Brain microvascular endothelial cell (primary cell): ENCODE results near the gene RTKN.
"Not testable (repeated sequence)": the region's sequence is repeated elsewhere in the genome, so short reads cannot be mapped to it uniquely, and the experiment has no call there.

Experiments used
- DNase-seq: peaks from one replicate; pipeline ENCODE4 v3.0.0-alpha.2; 2020
- H3K27ac ChIP-seq: fragments of 250-450 bp; sonication (Bioruptor Pico); 2 replicates; pipeline ENCODE4 v1.5.1; 2020; ENCODE audit warnings: mild to moderate bottlenecking, moderate library complexity
- H3K27me3 ChIP-seq: fragments of 250-450 bp; sonication (Bioruptor Pico); replicated peaks from 2 replicates; pipeline ENCODE4 v1.5.1; 2020; ENCODE audit warnings: mild to moderate bottlenecking
- H3K36me3 ChIP-seq: fragments of 250-450 bp; sonication (Bioruptor Pico); replicated peaks from 2 replicates; pipeline ENCODE4 v1.5.1; 2020; ENCODE audit warnings: mild to moderate bottlenecking
- H3K4me3 ChIP-seq: 2 replicates; pipeline ENCODE4 v1.5.1; 2011; ENCODE audit warnings: low read depth, mild to moderate bottlenecking, control low read depth, low read length, moderate library complexity
- in situ Hi-C: cut with HindIII; loops from 2 replicates; pipeline ENCODE4 v1.10.0; 2017; ENCODE audit warnings: low sequenced_read_pairs, low pct_ligation_motif_present
- TF ChIP-seq, protein P1 (sequence below): IDR thresholded peaks from 2 replicates; pipeline ENCODE4 v1.5.1; 2011; ENCODE audit warnings: low read depth, mild to moderate bottlenecking, moderate library complexity, low read length, control low read depth, inconsistent platforms; ENCODE audit errors: missing control alignments

Gene RTKN

DNA sequence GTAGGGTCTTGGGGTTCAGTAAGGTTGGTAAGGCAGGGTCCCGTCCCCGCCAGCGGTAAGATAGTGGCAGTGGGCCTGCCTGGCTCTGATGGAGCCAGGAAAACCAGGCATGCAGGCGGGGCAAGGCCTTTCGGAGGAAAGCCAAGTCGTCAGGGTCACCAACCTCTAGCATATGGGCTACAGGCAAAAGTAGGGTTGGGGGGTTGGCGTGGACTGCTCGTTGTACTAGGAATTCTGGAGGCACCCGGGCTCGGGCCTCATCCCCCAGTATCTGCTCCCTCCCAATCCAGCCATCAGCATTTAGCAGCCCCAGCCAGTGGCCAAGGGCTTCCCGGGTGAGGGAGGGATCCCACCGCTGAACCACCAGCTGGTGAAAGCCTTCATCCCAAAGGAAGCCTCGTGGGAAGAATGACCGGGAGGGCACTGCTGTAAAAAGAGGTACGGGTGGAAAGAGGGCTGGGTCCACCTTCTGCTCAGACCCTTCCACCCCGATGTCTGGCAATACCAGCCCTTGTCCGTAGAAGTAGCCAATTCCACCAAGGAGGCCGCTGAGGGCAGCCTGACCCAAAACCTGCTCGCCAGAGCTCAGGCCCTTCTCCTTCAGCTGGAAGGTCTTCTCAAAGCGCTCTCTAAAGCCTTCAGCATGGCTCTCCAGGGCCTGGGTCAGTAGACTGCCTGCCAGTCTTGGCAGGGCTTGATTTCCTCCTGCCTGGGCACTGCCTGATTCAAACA lies 20.5 kb upstream of the RTKN start:
- TF ChIP-seq, protein P1, sequence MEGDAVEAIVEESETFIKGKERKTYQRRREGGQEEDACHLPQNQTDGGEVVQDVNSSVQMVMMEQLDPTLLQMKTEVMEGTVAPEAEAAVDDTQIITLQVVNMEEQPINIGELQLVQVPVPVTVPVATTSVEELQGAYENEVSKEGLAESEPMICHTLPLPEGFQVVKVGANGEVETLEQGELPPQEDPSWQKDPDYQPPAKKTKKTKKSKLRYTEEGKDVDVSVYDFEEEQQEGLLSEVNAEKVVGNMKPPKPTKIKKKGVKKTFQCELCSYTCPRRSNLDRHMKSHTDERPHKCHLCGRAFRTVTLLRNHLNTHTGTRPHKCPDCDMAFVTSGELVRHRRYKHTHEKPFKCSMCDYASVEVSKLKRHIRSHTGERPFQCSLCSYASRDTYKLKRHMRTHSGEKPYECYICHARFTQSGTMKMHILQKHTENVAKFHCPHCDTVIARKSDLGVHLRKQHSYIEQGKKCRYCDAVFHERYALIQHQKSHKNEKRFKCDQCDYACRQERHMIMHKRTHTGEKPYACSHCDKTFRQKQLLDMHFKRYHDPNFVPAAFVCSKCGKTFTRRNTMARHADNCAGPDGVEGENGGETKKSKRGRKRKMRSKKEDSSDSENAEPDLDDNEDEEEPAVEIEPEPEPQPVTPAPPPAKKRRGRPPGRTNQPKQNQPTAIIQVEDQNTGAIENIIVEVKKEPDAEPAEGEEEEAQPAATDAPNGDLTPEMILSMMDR: no peak
- Histone ChIP-seq H3K36me3 (peaks cover 24% of the 10 kb centered on the region), H3K27me3 (no peaks in the 10 kb centered on the region), H3K27ac (no peak overlapping the region), H3K4me3 (no peak overlapping the region)
- in situ Hi-C loops: no loop called here
- DNase-seq: no peak

DNA sequence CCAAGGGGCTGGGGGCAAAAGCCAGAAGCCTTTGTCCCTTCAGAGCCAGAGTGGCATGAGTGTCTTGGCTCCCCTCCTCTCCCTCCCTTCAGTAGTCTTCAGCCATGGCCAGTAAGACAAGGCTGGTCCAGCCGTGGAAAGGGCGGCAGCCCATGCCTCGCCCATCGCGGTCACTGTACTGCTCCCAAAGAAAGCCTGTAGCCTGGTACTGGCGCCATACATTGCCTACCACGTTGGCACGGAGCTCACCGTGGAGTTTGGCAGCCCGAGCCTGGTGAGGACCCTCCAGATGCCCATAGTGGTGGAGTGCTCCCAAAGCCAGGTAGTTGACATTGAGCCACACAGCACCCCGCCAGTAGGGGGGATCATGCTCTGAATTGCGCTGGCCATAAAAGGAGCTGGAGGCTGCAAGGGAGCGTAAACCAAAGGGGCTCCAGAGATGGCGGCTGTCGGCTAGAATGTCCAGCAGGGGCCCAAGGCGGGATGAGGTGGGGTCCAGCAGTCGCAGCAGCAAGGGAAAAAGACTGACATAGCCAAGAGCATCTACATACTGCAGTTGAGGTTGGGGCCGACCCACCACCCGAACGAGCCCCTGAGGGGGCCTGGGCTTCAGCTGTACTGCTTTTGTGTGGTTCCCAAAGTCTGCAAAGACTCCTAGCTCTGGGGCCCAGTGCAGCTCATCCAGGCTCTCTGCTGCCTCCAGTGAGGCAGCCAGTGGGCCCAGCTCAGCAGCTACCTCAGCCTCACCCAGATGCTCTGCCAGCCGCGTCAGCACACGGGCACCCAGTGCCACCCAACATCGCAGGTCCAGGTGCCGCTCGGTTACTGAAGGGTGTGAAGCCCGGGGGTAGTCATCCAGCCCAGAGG lies 19.7 kb upstream of the RTKN start:
- Histone ChIP-seq H3K4me3 (no peak overlapping the region), H3K36me3 (peaks cover 24% of the 10 kb centered on the region), H3K27me3 (no peaks in the 10 kb centered on the region), H3K27ac (no peak overlapping the region)
- in situ Hi-C loops: no loop called here
- DNase-seq: no peak
- TF ChIP-seq, protein P1: peak; percentile 46

DNA sequence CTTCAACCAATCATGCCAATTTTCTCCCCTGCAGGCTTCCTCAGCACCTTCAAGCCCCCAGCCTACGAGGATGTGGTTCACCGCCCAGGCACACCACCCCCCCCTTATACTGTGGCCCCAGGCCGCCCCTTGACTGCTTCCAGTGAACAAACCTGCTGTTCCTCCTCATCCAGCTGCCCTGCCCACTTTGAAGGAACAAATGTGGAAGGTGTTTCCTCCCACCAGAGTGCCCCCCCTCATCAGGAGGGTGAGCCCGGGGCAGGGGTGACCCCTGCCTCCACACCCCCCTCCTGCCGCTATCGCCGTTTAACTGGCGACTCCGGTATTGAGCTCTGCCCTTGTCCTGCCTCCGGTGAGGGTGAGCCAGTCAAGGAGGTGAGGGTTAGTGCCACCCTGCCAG lies 18.4 kb upstream of the RTKN start:
- DNase-seq, H3K27ac ChIP-seq, in situ Hi-C loops, H3K4me3 ChIP-seq, H3K27me3 ChIP-seq: not testable (repeated sequence)
- peaks cover 24% of the 10 kb centered on the region for H3K36me3 ChIP-seq

DNA sequence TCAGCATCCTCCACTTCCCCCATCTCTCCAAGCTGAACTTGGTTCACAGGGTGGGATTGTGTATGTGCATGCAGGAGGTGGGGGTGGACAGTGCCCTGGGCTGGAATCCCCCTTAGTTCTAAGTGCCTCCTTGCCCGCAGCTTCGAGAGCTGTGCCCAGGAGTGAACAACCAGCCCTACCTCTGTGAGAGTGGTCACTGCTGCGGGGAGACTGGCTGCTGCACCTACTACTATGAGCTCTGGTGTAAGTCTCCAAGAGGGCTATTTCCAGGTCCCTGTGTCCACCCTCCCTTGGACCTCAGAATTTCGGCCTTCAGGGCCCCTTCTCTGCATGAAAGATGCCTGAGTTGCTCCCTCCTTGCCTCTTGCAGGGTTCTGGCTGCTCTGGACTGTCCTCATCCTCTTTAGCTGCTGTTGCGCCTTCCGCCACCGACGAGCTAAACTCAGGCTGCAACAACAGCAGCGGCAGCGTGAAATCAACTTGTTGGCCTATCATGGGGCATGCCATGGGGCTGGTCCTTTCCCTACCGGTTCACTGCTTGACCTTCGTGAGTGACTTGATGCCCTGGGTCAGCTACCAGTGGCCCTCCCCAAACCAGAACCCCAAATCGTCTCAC lies 17.9 kb upstream of the RTKN start:
- DNase-seq, H3K27me3 ChIP-seq, in situ Hi-C loops, H3K27ac ChIP-seq: not testable (repeated sequence)
- H3K36me3 ChIP-seq: peaks cover 24% of the 10 kb centered on the region
- peak overlapping the region; percentile 86 for H3K4me3 ChIP-seq

DNA sequence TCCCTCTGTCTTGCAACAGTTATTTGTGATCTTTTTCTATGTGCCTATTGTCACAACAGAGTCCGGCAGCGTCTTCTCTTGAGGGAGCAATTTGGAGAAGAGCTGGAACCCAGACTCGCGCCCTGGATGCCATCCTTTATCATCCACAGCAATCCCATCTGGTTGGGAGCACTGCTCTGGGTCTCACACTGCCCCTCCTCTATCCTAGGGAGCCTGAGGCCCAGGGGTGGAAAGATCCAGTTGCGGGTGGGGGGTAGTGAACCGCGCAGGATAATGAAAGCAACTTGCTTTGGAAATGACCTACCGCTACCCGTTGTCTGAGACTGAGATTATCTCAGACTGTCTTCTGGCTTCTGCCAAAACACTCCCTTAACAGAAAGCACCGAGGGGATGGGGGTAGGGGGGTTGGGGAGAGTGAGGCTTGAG lies 17.2 kb upstream of the RTKN start:
- peak overlapping the region; percentile 61 for H3K27ac ChIP-seq
- no peak for DNase-seq
- H3K4me3 ChIP-seq: peak overlapping the region; percentile 86
- TF ChIP-seq, protein P1: no peak
- in situ Hi-C loops: no loop called here
- peaks cover 24% of the 10 kb centered on the region for H3K36me3 ChIP-seq
- H3K27me3 ChIP-seq: no peaks in the 10 kb centered on the region

DNA sequence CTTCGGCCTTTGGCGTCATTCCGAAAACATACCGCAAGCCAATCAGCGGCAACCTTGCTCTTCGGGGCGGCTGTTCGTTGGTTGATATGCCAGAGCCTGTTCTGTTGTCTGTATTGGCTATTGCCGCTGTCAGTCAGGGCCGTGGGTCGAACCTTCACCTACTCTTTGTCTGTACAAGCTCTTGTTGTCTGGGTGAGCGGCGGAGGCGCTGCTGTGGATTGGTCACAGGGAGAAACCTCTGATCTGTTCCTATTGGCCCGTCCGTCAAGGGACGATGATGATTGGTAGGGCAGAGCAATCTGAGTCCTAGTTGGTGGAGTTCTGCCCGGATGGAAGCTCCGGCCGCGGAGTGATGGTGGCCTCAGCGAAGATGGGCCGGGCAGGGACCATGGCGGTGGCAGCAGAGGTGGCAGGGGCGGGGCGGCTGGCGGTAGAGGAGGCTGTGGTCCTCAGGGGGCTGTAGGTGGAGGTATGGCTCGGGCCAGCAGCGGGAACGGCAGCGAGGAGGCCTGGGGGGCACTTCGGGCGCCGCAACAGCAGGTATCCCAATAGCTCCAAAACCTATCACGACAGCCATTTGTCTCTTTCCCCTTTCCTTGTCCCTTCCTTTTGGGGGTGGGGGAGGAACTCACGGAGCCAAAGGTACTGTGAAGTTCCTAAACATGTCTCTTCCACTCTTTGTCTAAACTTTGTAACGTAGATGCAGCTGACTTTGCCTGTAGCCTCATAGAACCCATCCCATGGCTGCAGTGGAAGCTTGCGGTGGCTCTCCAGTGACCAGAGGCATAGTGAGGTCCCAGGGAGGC lies 16.6 kb upstream of the RTKN start, which contains the start of gene WBP1:
Gene WBP1 (plus strand): TSS at position 307 of the 806 bp plus-strand sequence. CDS start 165 bp downstream, at position 472.
- Histone ChIP-seq H3K36me3 (peaks cover 24% of the 10 kb centered on the region), H3K4me3 (peak within 1 kb of the TSS; percentile 86), H3K27ac (peak within 1 kb of the TSS; percentile 79), H3K27me3 (no peaks in the 10 kb centered on the region)
- TF ChIP-seq, protein P1: no peak
- in situ Hi-C loops: no loop called here
- peak; percentile 100 for DNase-seq
